ENCODE results near the gene MRM2. TPM values are rescaled to one million over a fixed set of nuclear protein-coding genes. Genes with fewer than 3 reads are reported as not detected.

The MRM2 gene
- total and polyA plus RNA-seq, 10 of the 15 experiments (the other 5 are each of a cell fraction or from before 2014, with no cell fraction given): 43.2 to 128 (median 71.4) TPM

DNA sequence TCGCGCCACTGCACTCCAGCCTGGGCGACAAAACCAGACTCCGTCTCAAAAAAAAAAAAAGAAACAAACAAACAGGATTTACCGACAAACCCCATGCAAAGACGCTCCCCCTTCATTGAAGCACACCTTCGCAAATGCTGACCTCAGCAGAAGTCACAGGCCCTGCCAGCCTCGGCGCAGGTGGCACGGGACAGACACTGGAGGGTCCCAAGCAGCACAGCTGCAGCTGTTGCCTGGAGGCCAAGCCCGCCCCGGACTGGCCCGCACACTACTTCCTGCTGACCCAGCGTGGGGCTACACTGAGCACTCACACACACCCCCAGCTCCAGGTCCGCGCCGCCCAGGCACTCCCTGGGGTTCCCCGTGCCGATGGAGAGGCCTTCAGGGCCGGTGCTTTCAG is 41.1 kb upstream of the MRM2 start:
- POLR2A ChIA-PET: no interaction called here
- Histone ChIP-seq H3K4me2 (ENCODE audit: control insufficient read depth, insufficient read depth) (no peak overlapping the region), H2AFZ (ENCODE audit: control insufficient read depth, low read depth, low read length) (no peak overlapping the region), H3K9ac (ENCODE audit: control insufficient read depth, insufficient read depth, low read length) (no peak overlapping the region), H3K4me3 (no peak overlapping the region), H3K79me2 (ENCODE audit: control insufficient read depth, insufficient read depth, low read length) (peaks cover 36% of the 10 kb centered on the region), H3K9me3 (replicated peaks; ENCODE audit: control insufficient read depth, insufficient read depth, low read length) (no peaks in the 10 kb centered on the region), H4K20me1 (ENCODE audit: control insufficient read depth, insufficient read depth) (no peaks in the 10 kb centered on the region; the same call in 1 of the 2 replicates), H3K4me1 (ENCODE audit: control insufficient read depth, insufficient read depth, low read length) (peaks cover 5% of the 10 kb centered on the region), H3K36me3 (ENCODE audit: control insufficient read depth in 2 of 2, insufficient read depth in 2 of 2, low read length in 1 of 2) (peaks cover 0 to 3% of the 10 kb centered on the region in 2 experiments; a peak in 2 of 4 replicates), H3K27ac (ENCODE audit: control insufficient read depth, insufficient read depth) (no peak overlapping the region), H3K27me3 (replicated peaks in 1 of 2; ENCODE audit: control insufficient read depth in 2 of 2, insufficient read depth in 2 of 2, low read length in 1 of 2) (no peaks in the 10 kb centered on the region)
- no peak for ATAC-seq
- CTCF ChIA-PET: no interaction called here
- TF ChIP-seq, protein P1, sequence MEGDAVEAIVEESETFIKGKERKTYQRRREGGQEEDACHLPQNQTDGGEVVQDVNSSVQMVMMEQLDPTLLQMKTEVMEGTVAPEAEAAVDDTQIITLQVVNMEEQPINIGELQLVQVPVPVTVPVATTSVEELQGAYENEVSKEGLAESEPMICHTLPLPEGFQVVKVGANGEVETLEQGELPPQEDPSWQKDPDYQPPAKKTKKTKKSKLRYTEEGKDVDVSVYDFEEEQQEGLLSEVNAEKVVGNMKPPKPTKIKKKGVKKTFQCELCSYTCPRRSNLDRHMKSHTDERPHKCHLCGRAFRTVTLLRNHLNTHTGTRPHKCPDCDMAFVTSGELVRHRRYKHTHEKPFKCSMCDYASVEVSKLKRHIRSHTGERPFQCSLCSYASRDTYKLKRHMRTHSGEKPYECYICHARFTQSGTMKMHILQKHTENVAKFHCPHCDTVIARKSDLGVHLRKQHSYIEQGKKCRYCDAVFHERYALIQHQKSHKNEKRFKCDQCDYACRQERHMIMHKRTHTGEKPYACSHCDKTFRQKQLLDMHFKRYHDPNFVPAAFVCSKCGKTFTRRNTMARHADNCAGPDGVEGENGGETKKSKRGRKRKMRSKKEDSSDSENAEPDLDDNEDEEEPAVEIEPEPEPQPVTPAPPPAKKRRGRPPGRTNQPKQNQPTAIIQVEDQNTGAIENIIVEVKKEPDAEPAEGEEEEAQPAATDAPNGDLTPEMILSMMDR (IDR thresholded peaks at IDR 0.05 in 2 of 3, conservative IDR thresholded peaks at IDR 0.05 in 1 of 3; ENCODE audit: control insufficient read depth in 2 of 3, extremely low read depth in 1 of 3, insufficient read depth in 1 of 3, low read depth in 3 of 3, low read length in 3 of 3): no peak
- TF ChIP-seq GATAD2B (conservative IDR thresholded peaks at IDR 0.05; ENCODE audit: low read depth) (no peak), RELA (IDR thresholded peaks at IDR 0.05; ENCODE audit: borderline replicate concordance, partially characterized antibody) (no peak), NBN (IDR thresholded peaks at IDR 0.05) (no peak), ZNF274 (IDR thresholded peaks at IDR 0.05; ENCODE audit: insufficient read depth, insufficient read length) (no peak), ZNF24 (IDR thresholded peaks at IDR 0.05) (no peak), MYC (IDR thresholded peaks at IDR 0.05; ENCODE audit: insufficient read depth, insufficient read length, insufficient replicate concordance, low read length, severe bottlenecking) (no peak)
- in situ Hi-C loops (cut with MboI) (no loop called here), intact Hi-C loops (cut with micrococcal nuclease; ENCODE audit: unreplicated experiment) (no loop called here)
- WGBS (ENCODE audit: insufficient coverage, insufficient replicate concordance, low lambda C conversion rate, missing lambda C conversion rate): 94% methylated on average over 16 of the region's 20 CpGs
- no TSS peak for BruUV-seq (replicated peaks)
- SMC1A ChIA-PET (ENCODE audit: uncharacterized antibody, unreplicated experiment): interaction anchor here (1.7 kb wide), 1 partner anchor 46 kb away, joined by 4 read pairs; no protein-coding TSS in a partner anchor
- RAD21 ChIA-PET (ENCODE audit: unreplicated experiment): no interaction called here
- no peak for FAIRE-seq
- DNase-seq (ENCODE audit: low read depth, low spot score): no peak
